B cell (primary cell): Measurements from ENCODE around the gene PPM1N. TPM values are rescaled to one million over a fixed set of nuclear protein-coding genes. Genes with fewer than 3 reads are reported as not detected.
A peak's percentile ranks its signal among the peaks of the same experiment; 100 is the strongest.

Experiments
- ATAC-seq: fragments of 200-7000 bp; cut with Tn5 transposase; one replicate; pipeline ENCODE4 v1.10.0; 2021; ENCODE audit warnings: low read depth, mild to moderate bottlenecking, moderate number of reproducible peaks, moderate library complexity
- CTCF ChIA-PET: fragments of 350-600 bp; sonication (Branson Sonifier 250); formaldehyde crosslinking; loops from one replicate; lab custom pipeline; 2021; ENCODE audit warnings: antibody characterized with exemption, inconsistent platforms; lab: Charles Lee
- POLR2A ChIA-PET: fragments of 350-600 bp; sonication (Branson Sonifier 250); formaldehyde crosslinking; loops from one replicate; lab custom pipeline; 2021; ENCODE audit warnings: antibody characterized with exemption; lab: Charles Lee
- DNase-seq: peaks from one replicate; pipeline ENCODE4 v3.0.0; 2013
- H2AFZ ChIP-seq: 2 replicates; pipeline ENCODE4 v1.6.1; 2012; ENCODE audit warnings: mild to moderate bottlenecking, low read depth, low read length; ENCODE audit not compliant: insufficient read depth, poor library complexity, severe bottlenecking
- H3K27ac ChIP-seq, 2 donors: 1 replicate in 1 of 2; 2 replicates in 1 of 2; pipeline ENCODE4 v1.5.1; 2012 to 2013; ENCODE audit warnings: low read length in 2 of 2, mild to moderate bottlenecking in 2 of 2, moderate library complexity in 1 of 2
- H3K27me3 ChIP-seq, 4 experiments: fragments of 200-600 bp in 1 of 4; sonication (generic) in 1 of 4; replicated peaks in 1 of 4; 1 replicate in 2 of 4; 2 replicates in 2 of 4; pipeline versions ENCODE4 v1.6.1 to v1.7.0; 2013 to 2016; ENCODE audit warnings: low read length in 3 of 4, mild to moderate bottlenecking in 2 of 4, mixed read lengths in 1 of 4, moderate library complexity in 1 of 4; ENCODE audit not compliant: insufficient read depth in 4 of 4, control insufficient read depth in 3 of 4; ENCODE audit errors: control extremely low read depth in 1 of 4
- H3K36me3 ChIP-seq, 2 experiments: replicated peaks in 1 of 2; 1 replicate in 1 of 2; 2 replicates in 1 of 2; pipeline versions ENCODE4 v1.6.1 to v1.7.1; 2013; ENCODE audit warnings: low read length in 1 of 2; ENCODE audit not compliant: insufficient read depth in 2 of 2, control insufficient read depth in 1 of 2; ENCODE audit errors: control extremely low read depth in 1 of 2, extremely low read depth in 1 of 2
- H3K4me1 ChIP-seq, 2 donors: fragments of 200-600 bp in 1 of 2; sonication (generic) in 1 of 2; 1 replicate in 1 of 2; 2 replicates in 1 of 2; pipeline versions ENCODE4 v1.5.1 to v1.6.1; 2013 to 2017; ENCODE audit warnings: low read length in 2 of 2; ENCODE audit not compliant: control insufficient read depth in 2 of 2, insufficient read depth in 2 of 2
- H3K4me2 ChIP-seq: replicated peaks from 2 replicates; pipeline ENCODE3; 2012; ENCODE audit warnings: mild to moderate bottlenecking, low read depth, low read length; ENCODE audit not compliant: poor library complexity, severe bottlenecking
- H3K4me3 ChIP-seq, 5 experiments: fragments of 200-600 bp in 1 of 5; sonication (generic) in 1 of 5; 1 replicate in 3 of 5; 2 replicates in 2 of 5; pipeline versions ENCODE4 v1.5.1 to v1.7.0; 2011 to 2016; ENCODE audit warnings: low read length in 4 of 5, mild to moderate bottlenecking in 4 of 5, low read depth in 2 of 5, control low read depth in 1 of 5, moderate library complexity in 1 of 5; ENCODE audit not compliant: insufficient read depth in 1 of 5; ENCODE audit errors: control extremely low read depth in 1 of 5, extremely low read depth in 1 of 5
- H3K79me2 ChIP-seq: fragments of 200-600 bp; sonication (generic); one replicate; pipeline ENCODE4 v1.6.0; 2016; ENCODE audit warnings: low read length; ENCODE audit not compliant: control insufficient read depth, insufficient read depth
- H3K9ac ChIP-seq: fragments of 200-600 bp; sonication (generic); 2 replicates; pipeline ENCODE4 v1.6.1; 2017; ENCODE audit warnings: mild to moderate bottlenecking, low read length, moderate library complexity
- H3K9me3 ChIP-seq, 3 donors: one replicate each; pipeline versions ENCODE4 v1.6.1 to v1.7.1; 2013; ENCODE audit warnings: low read length in 2 of 3; ENCODE audit not compliant: control insufficient read depth in 2 of 3, insufficient read depth in 1 of 3; ENCODE audit errors: control extremely low read depth in 1 of 3
- H4K20me1 ChIP-seq: 2 replicates; pipeline ENCODE4 v1.6.0; 2012; ENCODE audit warnings: mild to moderate bottlenecking, low read length; ENCODE audit not compliant: insufficient read depth, control insufficient read depth, poor library complexity, severe bottlenecking
- H3K27ac Mint-ChIP-seq: one replicate; pipeline ENCODE4 v1.8.0; 2021; ENCODE audit warnings: mixed read lengths
- H3K27me3 Mint-ChIP-seq: one replicate; pipeline ENCODE4 v1.8.0; 2021; ENCODE audit warnings: mixed read lengths
- H3K4me1 Mint-ChIP-seq: one replicate; pipeline ENCODE4 v1.8.0; 2021; ENCODE audit warnings: mixed read lengths
- H3K4me3 Mint-ChIP-seq: one replicate; pipeline ENCODE4 v1.8.0; 2021; ENCODE audit warnings: mixed read lengths
- H3K9me3 Mint-ChIP-seq: one replicate; pipeline ENCODE4 v1.8.0; 2022; ENCODE audit warnings: mixed read lengths; ENCODE audit not compliant: insufficient read depth
- EZH2 ChIP-seq: IDR thresholded peaks from 2 replicates; pipeline ENCODE4 v1.6.1; 2012; ENCODE audit warnings: borderline replicate concordance, low read depth, mild to moderate bottlenecking, moderate library complexity, low read length; ENCODE audit not compliant: insufficient read depth, poor library complexity, severe bottlenecking
- WGBS: methylation state at CpG from one replicate; pipeline ENCODE4 v1.1.5; 2013; ENCODE audit warnings: missing lambda C conversion rate; ENCODE audit not compliant: insufficient coverage; 5-methylcytosine and 5-hydroxymethylcytosine counted together
- intact Hi-C: fragments of 100-400 bp; cut with micrococcal nuclease; formaldehyde crosslinking; loops from one replicate; pipeline ENCODE4 v1.10.0; 2022
- polyA plus RNA-seq: library from polyadenylated mRNA; depleted of rRNA; stranded (reverse); fragments of >200 nt; gene quantifications from 2 replicates; pipeline ENCODE4 v1.2.3, GENCODE V29; 2012
- total RNA-seq, 2 donors: library from RNA; stranded (reverse); fragments of 120-200 nt in 1 of 2; gene quantifications; 1 replicate in 1 of 2; 2 replicates in 1 of 2; pipeline versions ENCODE4 v1.2.3 to v1.2.4, GENCODE V29; 2013 to 2022
- TF ChIP-seq, protein P1 (sequence below): fragments of 200-600 bp; IDR thresholded peaks from one replicate; pipeline ENCODE4 v1.8.0; 2022; ENCODE audit warnings: antibody characterized with exemption, mild to moderate bottlenecking

Gene PPM1N
- total and polyA plus RNA-seq, 2 donors (not counting 1 experiment from before 2014, with no cell fraction given) = 2.6 to 6.5 TPM

DNA sequence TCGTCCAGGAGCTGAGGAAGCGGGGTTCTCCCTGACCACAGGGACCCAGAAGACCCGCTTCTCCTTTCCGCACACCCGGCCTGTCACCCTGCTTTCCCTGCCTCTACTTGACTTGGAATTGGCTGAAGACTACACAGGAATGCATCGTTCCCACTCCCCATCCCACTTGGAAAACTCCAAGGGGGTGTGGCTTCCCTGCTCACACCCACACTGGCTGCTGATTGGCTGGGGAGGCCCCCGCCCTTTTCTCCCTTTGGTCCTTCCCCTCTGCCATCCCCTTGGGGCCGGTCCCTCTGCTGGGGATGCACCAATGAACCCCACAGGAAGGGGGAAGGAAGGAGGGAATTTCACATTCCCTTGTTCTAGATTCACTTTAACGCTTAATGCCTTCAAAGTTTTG is 27.9 kb downstream of the PPM1N start:
- no peak overlapping the region for H3K9ac ChIP-seq
- H3K9me3 ChIP-seq = peaks cover 0 to under 1% (median 0%) of the 10 kb centered on the region in 3 donors
- H3K27me3 Mint-ChIP-seq = no peaks in the 10 kb centered on the region
- WGBS = 87% methylated on average over 5 of the region's 9 CpGs
- H3K36me3 ChIP-seq = peaks cover 0 to 52% of the 10 kb centered on the region in 2 experiments
- H3K9me3 Mint-ChIP-seq = no peaks in the 10 kb centered on the region
- TF ChIP-seq EZH2 = no peak
- TF ChIP-seq, protein P1, sequence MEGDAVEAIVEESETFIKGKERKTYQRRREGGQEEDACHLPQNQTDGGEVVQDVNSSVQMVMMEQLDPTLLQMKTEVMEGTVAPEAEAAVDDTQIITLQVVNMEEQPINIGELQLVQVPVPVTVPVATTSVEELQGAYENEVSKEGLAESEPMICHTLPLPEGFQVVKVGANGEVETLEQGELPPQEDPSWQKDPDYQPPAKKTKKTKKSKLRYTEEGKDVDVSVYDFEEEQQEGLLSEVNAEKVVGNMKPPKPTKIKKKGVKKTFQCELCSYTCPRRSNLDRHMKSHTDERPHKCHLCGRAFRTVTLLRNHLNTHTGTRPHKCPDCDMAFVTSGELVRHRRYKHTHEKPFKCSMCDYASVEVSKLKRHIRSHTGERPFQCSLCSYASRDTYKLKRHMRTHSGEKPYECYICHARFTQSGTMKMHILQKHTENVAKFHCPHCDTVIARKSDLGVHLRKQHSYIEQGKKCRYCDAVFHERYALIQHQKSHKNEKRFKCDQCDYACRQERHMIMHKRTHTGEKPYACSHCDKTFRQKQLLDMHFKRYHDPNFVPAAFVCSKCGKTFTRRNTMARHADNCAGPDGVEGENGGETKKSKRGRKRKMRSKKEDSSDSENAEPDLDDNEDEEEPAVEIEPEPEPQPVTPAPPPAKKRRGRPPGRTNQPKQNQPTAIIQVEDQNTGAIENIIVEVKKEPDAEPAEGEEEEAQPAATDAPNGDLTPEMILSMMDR = no peak
- peaks cover 16 to 27% of the 10 kb centered on the region in 2 donors for H3K4me1 ChIP-seq
- peaks cover 32% of the 10 kb centered on the region for H4K20me1 ChIP-seq
- CTCF ChIA-PET = interaction anchor here (0.6 to 1.9 kb wide), 8 partner anchors 11 to 115 kb away, joined by 3 to 6 read pairs (median 4); no protein-coding TSS in a partner anchor
- POLR2A ChIA-PET = interaction anchor here (0.6 to 1.6 kb wide), 3 partner anchors 10 to 117 kb away, joined by 3 to 5 read pairs (median 3); no protein-coding TSS in a partner anchor
- intact Hi-C loops = no loop called here
- H3K4me3 Mint-ChIP-seq = no peak overlapping the region
- peaks cover 28% of the 10 kb centered on the region for H3K4me1 Mint-ChIP-seq
- DNase-seq = no peak
- no peak overlapping the region for H2AFZ ChIP-seq
- no peaks in the 10 kb centered on the region for H3K27me3 ChIP-seq
- H3K79me2 ChIP-seq = peaks cover 3% of the 10 kb centered on the region
- H3K27ac ChIP-seq = no peak overlapping the region
- H3K4me3 ChIP-seq = no peak overlapping the region
- H3K4me2 ChIP-seq = no peak overlapping the region
- no peak overlapping the region for H3K27ac Mint-ChIP-seq
- no peak for ATAC-seq

GRCh38 chr19:45526971-45527370 is 28.7 kb downstream of the PPM1N start:
- Histone ChIP-seq H3K4me3 (no peak overlapping the region), H2AFZ (no peak overlapping the region), H3K79me2 (peaks cover 3% of the 10 kb centered on the region), H3K27ac (peak overlapping the region in 1 of 2 donors; percentile 9), H3K36me3 (peaks cover 0 to 45% of the 10 kb centered on the region in 2 experiments), H4K20me1 (peaks cover 25% of the 10 kb centered on the region), H3K27me3 (peaks cover 0 to under 1% (median 0%) of the 10 kb centered on the region in 4 experiments), H3K4me2 (no peak overlapping the region), H3K4me1 (peaks cover 16 to 27% of the 10 kb centered on the region in 2 donors), H3K9ac (no peak overlapping the region), H3K9me3 (peaks cover 0 to 5% (median 0%) of the 10 kb centered on the region in 3 donors)
- intact Hi-C loops = no loop called here
- Mint-ChIP-seq H3K27ac (peak overlapping the region; percentile 20), H3K9me3 (no peaks in the 10 kb centered on the region), H3K4me1 (peaks cover 28% of the 10 kb centered on the region), H3K4me3 (no peak overlapping the region), H3K27me3 (no peaks in the 10 kb centered on the region)
- WGBS = 100% methylated on average over 2 of the region's 4 CpGs
- POLR2A ChIA-PET = interaction anchor here (0.6 kb wide), 1 partner anchor 10 kb away, joined by 3 read pairs; no protein-coding TSS in a partner anchor
- CTCF ChIA-PET = interaction anchor here (0.7 to 1.9 kb wide), 5 partner anchors 16 to 1650 kb away, joined by 3 to 6 read pairs (median 3); no protein-coding TSS in a partner anchor
- no peak for TF ChIP-seq EZH2
- TF ChIP-seq, protein P1 = no peak
- DNase-seq = no peak
- ATAC-seq = no peak
